CD4-positive, alpha-beta T cell treated with Interleukin-4 for 1 hour (primary cell): ENCODE data around the gene RASA3.
"Not testable (repeated sequence)": the region's sequence is repeated elsewhere in the genome, so short reads cannot be mapped to it uniquely, and the experiment has no call there.

Experiments
- DNase-seq, 2 donors: peaks; one replicate each; pipeline ENCODE4 v3.0.0-alpha.2; 2020 to 2022

The RASA3 gene

DNA sequence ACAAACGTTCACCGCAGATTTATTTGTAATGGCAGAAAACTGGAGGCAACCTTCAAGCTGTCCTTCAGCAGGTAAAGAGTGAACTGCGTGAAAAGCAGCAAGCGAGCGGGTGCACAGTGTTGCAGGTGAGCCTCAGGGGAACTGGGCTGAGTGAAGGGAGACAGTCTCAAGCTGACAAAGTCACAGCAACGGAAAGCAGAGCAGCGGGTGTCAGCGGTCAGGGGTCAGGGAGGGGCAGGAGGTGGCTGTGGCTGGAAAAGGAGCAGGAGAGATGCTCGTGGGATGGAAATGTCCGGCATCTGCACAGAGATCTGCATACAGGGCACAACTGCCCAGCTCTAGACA is 8.5 kb upstream of the RASA3 start:
- peak; percentile 51 to 53 for DNase-seq

- DNase-seq, result peak; percentile 61 to 63
Observed at GRCh38 chr13:114140131-114140905, 7.9 kb upstream of the RASA3 start.

GRCh38 chr13:114136576-114136975 is 4.2 kb upstream of the RASA3 start:
- DNase-seq, result no peak

GRCh38 chr13:114135731-114136171 is 3.3 kb upstream of the RASA3 start:
- no peak for DNase-seq

DNA sequence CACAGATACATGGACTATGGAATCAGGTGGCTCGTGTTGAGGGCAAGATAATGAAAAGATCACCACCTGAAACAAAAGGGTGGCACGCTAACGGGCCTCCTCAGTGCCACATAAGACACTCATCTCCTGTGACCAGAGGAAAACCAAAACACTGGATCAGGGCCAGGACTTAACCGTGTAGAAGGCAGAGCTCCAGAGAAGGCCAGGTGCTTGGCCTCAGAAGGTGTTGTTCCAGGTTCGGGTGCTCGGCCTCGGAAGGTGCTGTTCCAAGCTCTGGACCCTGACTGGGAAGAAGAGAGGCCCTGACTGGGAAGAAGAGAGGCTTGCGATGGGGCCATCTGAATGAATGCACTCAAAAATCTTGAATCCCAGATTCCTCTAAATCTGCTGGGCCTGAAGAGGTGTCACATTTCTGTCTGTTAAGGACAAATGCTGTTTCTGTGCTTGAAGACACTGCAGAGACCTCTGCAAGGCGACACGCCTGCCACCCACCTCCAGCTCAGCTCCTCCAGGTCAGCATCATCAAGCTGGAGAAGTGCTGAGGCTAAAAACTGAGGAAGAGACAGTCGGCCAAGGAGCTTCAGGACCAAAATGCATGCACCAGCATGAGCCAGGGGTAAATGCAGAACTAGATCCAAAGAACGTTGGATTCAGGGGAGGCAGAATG is 2.7 kb upstream of the RASA3 start:
- DNase-seq, result no peak

- DNase-seq, result peak in 1 of 2 donors; percentile 53
Observed at GRCh38 chr13:114134111-114134943, 1.9 kb upstream of the RASA3 start.

- DNase-seq, result not testable (repeated sequence)
Observed at GRCh38 chr13:114133552-114133951, 1.1 kb upstream of the RASA3 start.

GRCh38 chr13:114133126-114133525 is 703 bp upstream of the RASA3 start:
- DNase-seq, result not testable (repeated sequence)

DNA sequence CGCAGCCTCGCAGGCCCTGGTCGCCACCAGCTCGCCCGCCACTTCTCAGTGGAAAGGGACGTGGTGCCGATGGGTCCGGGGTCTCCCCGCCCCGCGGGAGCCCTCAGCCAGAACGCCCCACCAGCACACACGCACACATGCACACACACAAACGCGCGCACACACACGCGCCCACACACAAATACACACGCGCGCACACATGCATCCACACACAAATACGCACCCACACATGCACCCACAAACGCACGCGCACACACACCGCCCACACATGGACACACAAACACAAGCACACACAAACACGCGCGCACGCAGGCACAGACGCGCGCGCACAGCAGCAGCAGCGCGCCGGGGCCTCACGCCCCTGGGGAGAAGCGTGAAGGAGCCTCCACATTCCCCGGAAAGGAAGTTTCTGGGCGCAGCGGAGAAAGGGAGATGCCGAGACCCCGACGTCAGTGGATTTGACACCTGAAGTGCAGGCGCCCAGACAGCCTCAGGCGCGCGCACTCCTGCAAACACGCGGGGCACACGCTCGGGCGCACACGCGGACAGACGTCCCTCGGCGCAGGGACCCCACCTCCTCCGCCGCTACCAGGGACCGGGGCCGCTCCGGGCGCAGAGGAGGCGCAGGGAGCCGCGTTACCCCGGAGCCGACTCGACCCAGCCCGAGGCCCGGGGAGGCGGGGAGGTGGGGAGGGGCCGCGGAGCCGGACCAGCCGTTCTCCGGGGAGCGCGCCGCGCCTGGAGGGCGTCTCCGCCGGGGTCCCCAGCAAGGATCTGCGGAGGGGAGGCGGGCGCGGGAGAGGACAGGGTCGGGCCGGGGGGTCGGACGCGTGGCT is 622 bp downstream of the RASA3 start:
- DNase-seq, result peak in 1 of 2 donors; percentile 35

- peak; percentile 61 to 71 for DNase-seq
Observed at GRCh38 chr13:114130837-114131582, 1.4 kb downstream of the RASA3 start.

DNA sequence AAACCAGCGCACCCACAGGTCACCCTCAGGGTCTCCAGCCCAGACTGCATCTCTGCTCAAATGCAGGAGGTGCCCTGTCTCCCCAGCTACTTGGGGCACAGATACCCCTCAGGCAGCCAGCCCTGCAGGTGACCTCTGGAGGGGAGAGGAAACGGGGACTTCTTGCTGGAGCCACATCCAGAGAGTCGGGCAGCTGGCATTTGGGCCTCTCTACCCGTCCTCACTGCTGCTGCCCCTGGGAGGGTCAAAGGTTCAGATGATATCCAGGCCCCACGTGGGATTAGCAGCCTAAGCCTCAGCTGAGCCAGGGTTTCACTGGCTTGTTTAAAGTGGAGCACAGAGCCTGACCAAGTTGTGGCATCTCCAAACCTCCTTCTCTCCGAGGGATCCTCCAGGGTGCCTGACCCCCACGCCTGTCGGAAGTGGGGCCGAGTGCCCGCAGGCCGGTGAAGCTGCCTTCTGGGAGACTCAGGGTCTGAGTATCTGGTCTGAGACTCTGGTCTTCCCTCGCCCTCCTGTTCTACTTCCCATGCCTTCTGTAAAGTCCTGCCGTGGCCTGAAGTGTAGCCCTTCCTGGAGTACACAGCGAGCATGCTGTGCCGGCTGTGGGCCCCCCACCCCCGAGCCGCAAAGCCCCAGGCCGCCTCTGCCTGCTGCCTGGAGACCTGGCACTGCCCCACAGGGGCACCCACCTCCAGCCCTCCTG is 2.1 kb downstream of the RASA3 start:
- DNase-seq, result no peak

DNA sequence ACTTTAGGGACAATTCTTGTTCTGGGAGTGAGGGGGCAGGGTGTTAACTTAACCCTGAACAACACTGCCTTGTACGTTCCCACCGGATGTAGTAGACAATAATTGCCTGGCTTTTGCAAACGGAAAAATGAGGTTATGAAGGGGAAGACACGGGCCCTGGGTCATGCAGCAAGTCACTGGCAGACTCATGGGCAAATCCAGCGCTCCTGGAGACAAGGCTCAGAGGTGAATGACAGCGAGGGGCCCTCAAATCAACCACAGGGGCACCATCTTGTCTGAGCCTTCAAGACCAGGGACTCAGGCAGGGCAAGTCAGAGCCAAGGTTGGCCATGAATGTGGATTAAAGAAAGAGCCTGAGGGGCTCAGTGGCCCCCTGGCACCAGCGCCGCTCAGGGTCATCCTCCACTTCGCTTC is 2.8 kb downstream of the RASA3 start:
- peak in 1 of 2 donors; percentile 38 for DNase-seq

DNA sequence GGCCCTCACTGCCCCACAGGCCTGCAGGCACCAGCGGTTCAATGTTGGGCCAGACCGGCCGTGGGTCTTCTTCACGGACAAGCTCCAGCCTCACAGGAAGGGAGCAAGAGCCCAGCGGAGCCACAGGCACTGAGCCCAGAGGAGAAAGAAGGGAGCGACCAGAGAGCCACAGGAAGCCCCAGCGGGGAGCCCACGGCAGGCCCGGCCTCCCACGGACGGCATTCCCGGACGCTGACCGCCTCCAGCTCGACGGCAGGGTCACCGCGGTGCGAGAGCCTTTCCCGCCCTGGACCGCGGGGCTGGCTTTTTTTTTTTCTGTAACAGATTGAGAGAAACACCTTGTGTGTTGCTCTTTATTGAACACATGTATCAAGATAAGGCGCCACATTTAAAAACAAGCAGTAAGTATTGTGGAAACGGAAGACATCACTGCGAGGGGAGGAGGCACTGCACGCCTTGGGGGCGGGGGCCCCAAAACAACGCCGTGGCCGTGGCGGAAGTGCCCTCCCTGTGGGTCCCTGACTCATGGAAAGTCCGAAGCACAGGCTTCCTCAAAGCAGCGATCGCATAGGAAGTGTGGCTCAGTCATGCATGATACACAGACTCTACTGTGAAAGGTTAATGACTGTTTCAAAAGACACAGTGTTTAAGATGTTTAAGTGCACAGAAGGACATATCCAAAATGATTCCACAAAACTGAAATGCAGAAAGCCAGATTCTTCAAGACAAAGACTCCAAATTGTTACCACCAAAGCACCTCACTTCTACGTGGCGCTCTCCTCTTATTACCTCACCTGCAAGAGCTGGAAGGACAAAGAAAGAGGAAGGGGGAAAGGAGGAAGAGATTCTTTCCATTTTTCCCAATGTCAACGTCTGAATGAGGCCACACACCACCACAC is 3.5 kb downstream of the RASA3 start:
- peak; percentile 87 to 90 for DNase-seq

GRCh38 chr13:114128348-114128623 is 4.1 kb downstream of the RASA3 start:
- no peak for DNase-seq

- no peak for DNase-seq
Observed at GRCh38 chr13:114127473-114128347, 4.7 kb downstream of the RASA3 start.

DNA sequence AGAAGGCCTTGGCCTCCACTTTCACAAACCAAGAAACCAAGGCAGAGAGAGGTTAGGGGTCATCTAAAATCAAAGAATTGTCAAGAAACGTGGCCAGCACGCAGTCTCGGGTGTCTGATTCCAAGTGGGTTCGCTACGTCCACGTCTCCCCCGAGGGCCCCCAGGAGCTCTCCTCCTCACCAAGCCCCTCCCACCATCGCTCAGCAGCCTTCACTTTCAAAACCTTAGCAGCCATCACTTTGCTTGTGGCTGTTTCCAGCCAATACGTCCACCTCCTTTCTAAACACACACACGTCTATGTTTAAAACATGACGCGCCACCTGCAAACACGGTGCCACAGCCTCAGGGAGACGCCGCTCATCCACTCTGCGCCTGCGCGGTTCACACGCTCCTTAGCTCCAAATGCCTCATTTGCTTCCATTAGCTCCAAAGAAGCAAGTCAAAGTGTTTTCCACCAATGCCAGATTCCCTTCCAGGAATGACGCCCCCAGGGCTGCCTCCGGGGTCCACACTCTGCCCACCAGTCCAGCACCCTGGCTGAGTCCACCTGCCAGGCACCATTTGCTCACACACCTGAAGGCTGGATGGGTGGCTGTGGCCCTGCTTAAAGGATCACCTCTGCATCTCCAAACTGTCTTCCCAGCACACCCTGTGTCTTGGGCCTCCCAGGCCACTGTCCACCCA is 5.5 kb downstream of the RASA3 start:
- DNase-seq, result no peak

DNA sequence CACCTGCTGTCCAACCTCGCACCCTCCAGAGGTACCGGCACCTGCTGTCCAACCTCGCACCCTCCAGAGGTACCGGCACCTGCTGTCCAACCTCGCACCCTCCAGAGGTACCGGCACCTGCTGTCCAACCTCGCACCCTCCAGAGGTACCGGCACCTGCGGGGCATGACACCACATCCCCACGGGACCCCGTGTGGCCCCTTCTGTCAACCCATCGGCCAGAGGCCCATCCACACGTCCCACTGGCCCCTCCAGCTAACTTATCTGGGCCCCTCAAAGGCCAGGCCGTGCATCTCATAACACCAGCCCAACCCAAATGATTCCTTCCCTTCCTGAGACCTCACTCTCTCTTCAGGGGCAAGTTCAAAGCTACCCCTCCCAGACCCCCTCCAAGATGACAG is 6.3 kb downstream of the RASA3 start:
- DNase-seq, result not testable (repeated sequence)

- DNase-seq, result no peak
Observed at GRCh38 chr13:114125589-114125988, 6.8 kb downstream of the RASA3 start.

DNA sequence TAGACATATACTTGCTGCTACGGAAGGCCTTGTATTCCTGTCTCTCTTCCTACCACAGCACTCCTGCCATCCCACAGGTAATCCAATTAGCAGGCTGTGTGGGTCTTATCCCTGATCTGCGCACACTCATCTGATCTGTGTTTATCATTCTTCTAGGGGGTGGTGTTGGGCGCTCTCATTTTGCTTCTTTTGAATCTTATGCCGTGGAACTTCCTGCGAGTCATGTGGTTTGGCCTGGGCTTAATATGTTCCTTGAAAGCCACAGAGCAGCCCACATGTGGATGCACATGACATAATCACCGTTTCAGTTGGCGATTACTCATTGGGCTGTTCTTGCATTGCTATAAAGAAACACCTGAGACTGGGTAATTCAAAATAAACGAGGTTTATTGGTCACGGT is 7.5 kb downstream of the RASA3 start:
- DNase-seq, result peak; percentile 72 to 74
